Measurements from ENCODE around the gene C12orf75.
"Not testable (repeated sequence)": the region's sequence is repeated elsewhere in the genome, so short reads cannot be mapped to it uniquely, and the experiment has no call there.

C12orf75 gene

DNA sequence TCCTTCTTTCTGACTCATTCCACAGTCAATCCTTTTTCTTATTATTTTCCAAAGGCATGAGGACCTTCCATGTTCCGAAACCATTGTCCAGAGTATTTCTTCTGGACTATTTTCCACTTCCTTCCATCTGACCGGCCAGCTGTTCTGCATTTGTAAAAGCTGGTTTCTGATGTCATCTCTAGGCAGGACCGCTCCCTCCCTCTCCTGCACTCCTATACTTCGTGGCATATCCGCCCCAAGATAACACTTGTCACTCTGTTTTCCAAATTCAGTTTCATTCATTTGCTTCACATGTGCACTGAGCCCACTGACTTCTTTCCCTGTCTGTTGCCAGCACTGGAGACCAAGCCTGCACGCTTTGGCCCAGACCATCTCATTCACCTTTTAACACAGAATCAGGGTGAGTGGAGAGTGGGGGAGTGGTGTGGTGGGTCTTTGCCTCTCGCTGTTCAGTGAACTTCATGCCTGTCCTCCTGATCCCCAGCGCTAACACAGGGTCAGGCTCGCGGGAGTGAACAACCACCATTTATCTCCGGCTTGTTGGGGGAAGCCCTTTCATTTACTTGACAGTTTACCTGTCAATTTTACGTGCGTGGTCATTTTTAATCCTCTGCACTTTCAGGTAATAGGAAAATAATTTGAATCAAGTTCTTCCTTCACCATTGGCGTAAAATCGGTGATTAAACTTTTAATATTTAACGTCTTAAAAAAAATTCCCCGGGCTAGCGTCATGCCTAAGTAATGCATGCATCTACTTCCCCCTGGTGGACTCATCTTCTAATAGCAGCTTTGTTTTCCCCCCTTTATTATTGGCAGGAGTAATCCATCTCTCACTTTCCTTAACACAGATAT, 52.5 kb downstream of the C12orf75 start:
- DNase-seq: peak; percentile 1

- no peak for DNase-seq
Measured at GRCh38 chr12:105384220-105384619, 53.7 kb downstream of the C12orf75 start.

DNA sequence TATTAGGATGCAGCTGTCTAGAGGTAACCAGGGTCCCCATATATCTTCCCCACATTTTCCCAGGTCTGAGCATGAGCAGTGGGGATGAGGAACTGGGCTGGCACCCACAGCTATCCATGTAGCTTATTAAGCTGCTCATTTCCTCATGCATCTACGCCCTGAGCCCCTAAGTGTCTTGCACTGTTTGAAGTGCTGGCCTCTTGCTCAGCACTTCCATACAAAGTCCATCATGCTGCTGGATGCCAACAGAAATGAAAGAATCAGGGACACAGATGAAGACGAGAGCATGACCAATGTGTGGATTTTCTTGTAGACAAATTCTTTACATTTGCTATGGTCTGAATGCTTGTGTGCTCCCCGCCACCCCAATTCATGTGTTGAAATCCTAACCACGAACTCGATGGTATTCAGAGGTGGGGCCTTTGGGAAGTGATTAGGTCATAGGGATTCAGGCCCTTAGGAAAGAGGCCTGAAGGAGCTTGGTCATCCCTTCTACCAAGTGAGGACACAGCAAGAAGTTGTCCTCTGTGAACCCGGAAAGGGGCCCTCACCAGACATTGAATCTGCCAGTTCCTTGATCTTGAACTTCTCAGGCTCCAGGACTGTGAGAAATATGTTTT, 54.5 kb downstream of the C12orf75 start:
- no peak for DNase-seq

DNA sequence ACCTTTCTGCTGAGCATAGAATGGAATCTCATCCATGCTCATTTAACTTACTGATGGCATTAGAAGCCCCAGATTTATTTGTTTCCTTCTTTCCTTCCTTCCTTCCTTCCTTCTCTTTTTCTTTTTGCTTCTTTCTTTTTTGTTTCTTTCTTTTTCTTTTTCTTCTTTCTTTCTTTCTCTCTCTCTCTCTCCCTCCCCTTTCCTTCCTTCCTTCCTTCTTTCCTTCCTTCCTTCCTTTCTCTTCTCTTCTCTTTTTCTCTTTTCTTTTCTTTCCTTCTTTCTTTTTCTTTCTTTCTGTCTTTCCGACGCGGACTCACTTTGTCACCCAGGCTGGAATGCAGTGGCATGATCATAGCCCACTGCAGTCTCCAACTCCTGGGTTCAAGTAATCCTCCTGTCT, 55.9 kb downstream of the C12orf75 start:
- DNase-seq: no peak

DNA sequence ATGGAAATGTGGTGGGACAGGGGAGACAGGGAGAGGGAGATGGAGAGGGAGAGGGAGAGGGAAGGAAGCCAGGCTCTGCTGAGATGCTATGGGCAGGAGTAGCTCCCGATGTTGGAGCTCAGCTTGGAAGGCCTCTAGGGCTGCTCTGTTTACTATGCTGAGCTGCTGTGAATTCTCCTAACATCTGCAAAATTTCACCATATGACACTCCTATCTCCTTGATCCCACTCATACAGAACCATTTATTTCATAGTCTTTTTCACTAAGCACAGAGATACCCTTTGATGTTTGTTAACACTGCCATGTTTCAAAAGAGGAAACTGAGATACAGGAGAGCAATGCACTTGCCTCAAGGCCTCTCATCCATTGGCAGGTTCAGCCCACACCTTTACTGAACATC, 60.7 kb downstream of the C12orf75 start:
- DNase-seq: no peak

DNA sequence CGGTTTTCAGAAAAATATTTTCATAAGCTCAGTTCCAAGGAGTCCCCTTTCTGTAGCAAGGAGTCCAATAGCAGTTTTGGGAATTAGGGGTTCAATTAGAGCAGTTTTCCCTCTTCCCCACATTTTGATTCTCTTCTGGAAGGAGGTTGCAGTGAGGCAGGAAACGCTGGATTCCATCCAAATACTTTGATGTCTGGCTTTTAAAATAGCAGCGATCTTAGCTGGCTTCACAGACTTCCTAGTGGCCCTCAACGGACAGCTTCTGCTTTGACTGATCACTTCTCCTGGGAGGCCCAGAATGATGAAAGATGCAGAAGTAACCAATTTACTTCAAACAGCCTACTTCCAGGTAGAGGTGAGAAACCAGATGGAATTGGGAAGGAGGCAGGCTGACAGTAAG, 63.1 kb downstream of the C12orf75 start:
- no peak for DNase-seq

- no peak for DNase-seq
Measured at GRCh38 chr12:105396024-105396423, 65.5 kb downstream of the C12orf75 start.

- no peak for DNase-seq
Measured at GRCh38 chr12:105396983-105397382, 66.5 kb downstream of the C12orf75 start.

- DNase-seq: no peak
Measured at GRCh38 chr12:105398930-105399329, 68.4 kb downstream of the C12orf75 start.

- DNase-seq: no peak
Measured at GRCh38 chr12:105399428-105400081, 69.1 kb downstream of the C12orf75 start.

GRCh38 chr12:105400227-105400626, 69.7 kb downstream of the C12orf75 start:
- DNase-seq: no peak

GRCh38 chr12:105401198-105401597, 70.7 kb downstream of the C12orf75 start:
- DNase-seq: no peak

- DNase-seq: no peak
Measured at GRCh38 chr12:105402366-105402765, 71.9 kb downstream of the C12orf75 start.

DNA sequence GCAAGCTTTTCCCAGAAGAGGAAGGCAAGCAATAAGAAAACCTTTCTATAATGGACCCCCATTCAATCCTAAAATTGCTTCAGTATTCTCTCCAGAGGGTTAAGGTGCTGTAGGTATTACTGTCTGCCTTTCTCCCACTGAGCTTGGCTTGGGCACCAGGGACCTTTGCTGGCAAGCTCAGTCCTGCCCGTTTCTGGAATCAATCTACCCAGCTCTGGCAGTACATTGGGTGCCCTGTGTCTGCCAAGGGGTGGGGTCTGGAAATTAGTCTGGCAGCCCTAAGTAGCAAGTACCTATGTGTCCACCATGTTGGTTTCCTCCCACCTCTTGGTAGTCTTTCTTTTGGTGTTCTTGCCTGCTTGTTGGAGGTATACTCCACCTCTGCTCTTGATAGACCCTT, 72.6 kb downstream of the C12orf75 start:
- DNase-seq: no peak

DNA sequence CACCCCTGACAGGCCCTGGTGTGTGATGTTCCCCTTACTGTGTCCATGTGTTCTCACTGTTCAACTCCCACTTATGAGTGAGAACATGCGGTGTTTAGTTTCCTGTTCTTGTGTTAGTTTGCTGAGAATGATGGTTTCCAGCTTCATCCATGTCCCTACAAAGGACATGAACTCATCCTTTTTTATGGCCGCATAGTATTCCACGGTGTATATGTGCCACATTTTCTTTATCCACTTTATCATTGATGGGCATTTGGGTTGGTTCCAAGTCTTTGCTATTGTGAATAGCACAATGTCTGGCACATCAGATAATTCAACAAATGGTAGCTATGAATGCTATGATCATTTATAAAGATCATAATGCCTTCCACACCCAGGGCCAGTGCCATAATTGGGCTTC, 73.6 kb downstream of the C12orf75 start:
- DNase-seq: not testable (repeated sequence)

GRCh38 chr12:105406497-105406896, 76.0 kb downstream of the C12orf75 start:
- DNase-seq: no peak

GRCh38 chr12:105409279-105409678, 78.8 kb downstream of the C12orf75 start:
- no peak for DNase-seq

- no peak for DNase-seq
Measured at GRCh38 chr12:105409801-105410471, 79.4 kb downstream of the C12orf75 start.

DNA sequence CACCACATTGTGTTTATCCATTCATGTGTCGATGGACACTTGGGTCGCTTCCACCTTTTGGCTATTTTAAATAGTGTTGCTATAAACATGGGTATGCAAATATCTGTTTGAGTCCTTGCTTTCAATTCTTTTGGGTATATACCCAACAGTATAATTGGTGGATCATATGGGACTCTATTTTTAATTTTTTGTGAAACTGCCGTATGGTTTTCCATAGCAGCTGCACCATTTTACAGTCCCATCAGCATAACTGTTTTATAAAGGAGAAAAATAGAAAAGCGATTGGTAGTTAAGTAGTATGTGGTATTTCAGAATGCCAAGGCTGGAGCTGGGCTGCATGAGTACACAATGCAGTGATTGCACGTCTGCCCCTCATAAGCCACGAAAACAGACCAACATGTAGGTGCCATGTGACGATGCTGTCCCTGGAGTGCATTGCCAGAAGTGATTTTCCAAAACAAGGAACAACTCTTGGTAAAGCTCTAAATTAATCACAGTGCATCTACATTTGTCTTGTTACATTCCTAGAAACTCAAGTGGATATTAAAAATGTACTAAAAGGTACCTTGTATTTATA, 83.5 kb downstream of the C12orf75 start:
- no peak for DNase-seq

GRCh38 chr12:105417732-105418131, 87.2 kb downstream of the C12orf75 start:
- DNase-seq: no peak

- no peak for DNase-seq
Measured at GRCh38 chr12:105418229-105418628, 87.7 kb downstream of the C12orf75 start.

DNA sequence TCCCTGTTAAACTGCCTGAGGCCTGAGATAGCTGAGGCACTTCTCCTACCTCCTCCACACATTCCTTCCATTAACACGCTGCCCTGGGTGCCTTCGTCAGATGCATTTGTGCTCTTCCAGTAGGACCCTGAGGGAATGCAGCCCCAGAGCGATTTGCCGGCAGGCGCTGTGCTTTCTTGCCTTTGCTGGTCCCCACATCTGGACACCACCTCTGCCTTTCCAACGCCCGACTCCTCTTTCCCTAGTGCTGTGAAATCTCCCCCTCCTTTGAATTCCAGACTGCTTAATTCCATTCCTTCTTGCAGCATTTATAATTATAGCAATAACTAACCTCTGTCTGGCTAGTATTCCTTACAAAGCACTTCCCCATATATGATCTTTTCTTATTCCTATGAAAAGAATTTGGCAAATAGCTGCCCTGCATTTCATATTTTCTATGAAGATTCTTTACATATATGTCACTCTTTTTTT, 88.4 kb downstream of the C12orf75 start:
- DNase-seq: no peak

DNA sequence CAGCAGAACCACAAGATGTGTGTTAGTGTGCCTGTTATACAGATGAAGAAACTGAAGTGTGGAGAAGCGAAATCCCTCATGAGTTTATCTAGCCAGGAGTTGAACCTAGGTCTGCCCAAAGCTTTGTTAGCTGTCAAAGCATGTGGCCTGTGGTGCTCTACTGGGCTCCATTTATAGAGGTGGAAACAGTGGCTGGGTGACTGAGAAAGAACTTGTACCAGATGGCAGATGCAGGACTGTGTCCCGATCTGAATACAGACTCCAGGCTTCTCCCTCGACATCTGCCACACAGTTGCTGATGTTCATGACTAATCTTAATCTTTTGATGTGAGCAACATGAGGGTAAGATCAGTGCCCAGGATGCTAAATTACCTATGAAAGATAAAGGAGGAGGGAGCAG, 89.1 kb downstream of the C12orf75 start:
- DNase-seq: no peak

Data from GF-D8 (cell line).